ENCODE data around the gene OSBPL10.

DNA sequence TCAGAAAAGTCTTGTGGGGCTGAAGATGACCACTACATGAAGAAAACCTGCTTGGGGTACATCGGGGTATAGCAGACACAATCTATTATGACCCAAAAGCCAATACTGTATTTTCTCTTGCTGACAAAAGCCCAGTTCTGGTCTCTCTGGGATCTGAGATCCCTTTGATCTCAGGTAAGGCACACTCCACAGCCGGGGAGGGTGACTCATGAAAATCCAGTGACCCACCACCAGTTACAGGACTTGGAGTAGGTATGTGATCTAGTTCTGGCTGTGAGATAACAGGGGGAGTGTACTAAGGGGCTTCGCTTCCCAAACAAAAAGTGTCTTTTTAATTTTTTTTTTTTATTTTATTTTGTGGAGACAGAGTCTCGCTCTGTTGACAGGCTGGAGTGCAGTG is 255.1 kb downstream of the OSBPL10 start:
- TF ChIP-seq, protein P1, sequence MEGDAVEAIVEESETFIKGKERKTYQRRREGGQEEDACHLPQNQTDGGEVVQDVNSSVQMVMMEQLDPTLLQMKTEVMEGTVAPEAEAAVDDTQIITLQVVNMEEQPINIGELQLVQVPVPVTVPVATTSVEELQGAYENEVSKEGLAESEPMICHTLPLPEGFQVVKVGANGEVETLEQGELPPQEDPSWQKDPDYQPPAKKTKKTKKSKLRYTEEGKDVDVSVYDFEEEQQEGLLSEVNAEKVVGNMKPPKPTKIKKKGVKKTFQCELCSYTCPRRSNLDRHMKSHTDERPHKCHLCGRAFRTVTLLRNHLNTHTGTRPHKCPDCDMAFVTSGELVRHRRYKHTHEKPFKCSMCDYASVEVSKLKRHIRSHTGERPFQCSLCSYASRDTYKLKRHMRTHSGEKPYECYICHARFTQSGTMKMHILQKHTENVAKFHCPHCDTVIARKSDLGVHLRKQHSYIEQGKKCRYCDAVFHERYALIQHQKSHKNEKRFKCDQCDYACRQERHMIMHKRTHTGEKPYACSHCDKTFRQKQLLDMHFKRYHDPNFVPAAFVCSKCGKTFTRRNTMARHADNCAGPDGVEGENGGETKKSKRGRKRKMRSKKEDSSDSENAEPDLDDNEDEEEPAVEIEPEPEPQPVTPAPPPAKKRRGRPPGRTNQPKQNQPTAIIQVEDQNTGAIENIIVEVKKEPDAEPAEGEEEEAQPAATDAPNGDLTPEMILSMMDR (conservative IDR thresholded peaks at IDR 0.05 in 1 of 2, IDR thresholded peaks at IDR 0.05 in 1 of 2; ENCODE audit: extremely low read depth in 1 of 2, insufficient read depth in 1 of 2, low read depth in 1 of 2, low read length in 2 of 2) = no peak
- TF ChIP-seq EZH2 (IDR thresholded peaks at IDR 0.05; ENCODE audit: borderline replicate concordance, low read length) = no peak

Measured in mammary epithelial cell (primary cell).